K562 (cell line): Measurements from ENCODE around the gene PRCC. TPM values are rescaled to one million over a fixed set of nuclear protein-coding genes. Genes with fewer than 3 reads are reported as not detected.

Source experiments
- ARNT ChIP-seq, 2 experiments: fragments of 450-650 bp; IDR thresholded peaks; 2 replicates each; pipeline ENCODE4 v1.6.1; 2016; ENCODE audit warnings: mild to moderate bottlenecking in 1 of 2
- CEBPB ChIP-seq: fragments of 450-650 bp; IDR thresholded peaks from 2 replicates; pipeline ENCODE4 v1.6.1; 2016; ENCODE audit warnings: missing genetic modification characterization, missing compliant biosample characterization
- EZH2 ChIP-seq: IDR thresholded peaks from 2 replicates; pipeline ENCODE4 v1.6.1; 2012; ENCODE audit warnings: low read depth, mild to moderate bottlenecking, inconsistent platforms, low read length, borderline replicate concordance
- HMGN3 ChIP-seq: IDR thresholded peaks from 2 replicates; pipeline ENCODE4 v1.6.1; 2011; ENCODE audit warnings: borderline replicate concordance, low read depth, mild to moderate bottlenecking, mixed read lengths, low read length; ENCODE audit not compliant: insufficient read length; ENCODE audit errors: extremely low read depth
- HNRNPLL ChIP-seq: fragments of 200-400 bp; formaldehyde crosslinking; IDR thresholded peaks from 2 replicates; pipeline ENCODE4 v1.6.1; 2017; ENCODE audit warnings: low read length, low read depth, mild to moderate bottlenecking; ENCODE audit not compliant: poor library complexity, severe bottlenecking
- KDM5B ChIP-seq: fragments of 200-600 bp; sonication (generic); IDR thresholded peaks from 2 replicates; pipeline ENCODE4 v1.6.1; 2012; ENCODE audit warnings: low read depth, mild to moderate bottlenecking, moderate library complexity, low read length, control low read depth, inconsistent platforms; ENCODE audit not compliant: insufficient replicate concordance
- KLF13 ChIP-seq: fragments of 450-650 bp; IDR thresholded peaks from 2 replicates; pipeline ENCODE4 v1.6.1; 2016; ENCODE audit warnings: missing genetic modification characterization, low read depth, mild to moderate bottlenecking, missing compliant biosample characterization, moderate library complexity, borderline replicate concordance
- MED1 ChIP-seq: sonication (generic); formaldehyde crosslinking; IDR thresholded peaks from 2 replicates; pipeline ENCODE4 v1.8.1; 2023; ENCODE audit warnings: missing genetic modification reagents, borderline replicate concordance
- RBM17 ChIP-seq: fragments of 200-400 bp; formaldehyde crosslinking; IDR thresholded peaks from 2 replicates; pipeline ENCODE4 v1.6.1; 2017; ENCODE audit warnings: low read depth, mild to moderate bottlenecking, low read length, borderline replicate concordance
- SRF ChIP-seq, 2 experiments: fragments of 250-450, 450-650 bp in 1 of 2; sonication (Bioruptor Pico) in 1 of 2; sonication (generic) in 1 of 2; formaldehyde crosslinking; IDR thresholded peaks; 2 replicates each; pipeline versions ENCODE4 v1.5.0 to v1.5.1; 2020 to 2022; ENCODE audit warnings: mild to moderate bottlenecking in 1 of 2, missing genetic modification reagents in 1 of 2
- ZNF274 ChIP-seq: IDR thresholded peaks from 2 replicates; pipeline ENCODE4 v1.6.1; 2011; ENCODE audit warnings: low read depth, mild to moderate bottlenecking, low read length, moderate library complexity, borderline replicate concordance
- ZNF408 ChIP-seq: fragments of 250-450 bp; sonication (Bioruptor Pico); IDR thresholded peaks from 2 replicates; pipeline ENCODE4 v1.4.0; 2020; ENCODE audit warnings: low read depth, mild to moderate bottlenecking, moderate library complexity
- ZNF780A ChIP-seq: fragments of 250-450 bp; sonication (Bioruptor Pico); IDR thresholded peaks from 2 replicates; pipeline ENCODE4 v1.5.0; 2021; ENCODE audit warnings: mild to moderate bottlenecking
- polyA plus RNA-seq, 8 experiments: library from polyadenylated mRNA; depleted of rRNA in 4 of 8; stranded (reverse) in 5 of 8; unstranded in 3 of 8; fragments of >200 nt; fragmentation: Nextera tagmentation in 2 of 8; fragmentation: Illumina TruSeq in 1 of 8; extraction: Ambion mirVana in 2 of 8; extraction: Trizol in 1 of 8; gene quantifications; 2 replicates each; pipeline versions ENCODE4 v1.2.1 to v1.2.3, GENCODE V29; 2011 to 2014; ENCODE audit warnings: inconsistent platforms in 1 of 8, missing spikeins in 1 of 8
- total RNA-seq, 7 experiments: library from RNA; depleted of rRNA in 6 of 7; stranded (reverse); fragments of >200 nt in 6 of 7; fragmentation: Illumina TruSeq in 2 of 7; extraction: Trizol in 2 of 7; gene quantifications; 2 replicates each; pipeline versions ENCODE4 v1.2.1 to v1.2.3, GENCODE V29; 2011 to 2021; ENCODE audit warnings: low replicate concordance in 1 of 7
- TF ChIP-seq, protein P1 (sequence below): fragments of 250-450 bp; sonication (Bioruptor Pico); IDR thresholded peaks from 2 replicates; pipeline ENCODE4 v1.8.0; 2021; ENCODE audit warnings: moderate library complexity, mild to moderate bottlenecking, inconsistent platforms
- TF ChIP-seq, protein P2 (sequence below): fragments of 450-650 bp; IDR thresholded peaks from 2 replicates; pipeline ENCODE4 v1.6.1; 2016; ENCODE audit warnings: low read depth
- TF ChIP-seq, protein P3 (sequence below): fragments of 250-450 bp; sonication (Bioruptor Pico); IDR thresholded peaks from 2 replicates; pipeline ENCODE4 v1.8.0; 2021; ENCODE audit warnings: moderate library complexity, mild to moderate bottlenecking, inconsistent platforms

Gene PRCC
- total and polyA plus RNA-seq, 9 of the 15 experiments (the other 6 are each of a cell fraction or from before 2014, with no cell fraction given): 23.9 to 201 (median 41.1) TPM

DNA sequence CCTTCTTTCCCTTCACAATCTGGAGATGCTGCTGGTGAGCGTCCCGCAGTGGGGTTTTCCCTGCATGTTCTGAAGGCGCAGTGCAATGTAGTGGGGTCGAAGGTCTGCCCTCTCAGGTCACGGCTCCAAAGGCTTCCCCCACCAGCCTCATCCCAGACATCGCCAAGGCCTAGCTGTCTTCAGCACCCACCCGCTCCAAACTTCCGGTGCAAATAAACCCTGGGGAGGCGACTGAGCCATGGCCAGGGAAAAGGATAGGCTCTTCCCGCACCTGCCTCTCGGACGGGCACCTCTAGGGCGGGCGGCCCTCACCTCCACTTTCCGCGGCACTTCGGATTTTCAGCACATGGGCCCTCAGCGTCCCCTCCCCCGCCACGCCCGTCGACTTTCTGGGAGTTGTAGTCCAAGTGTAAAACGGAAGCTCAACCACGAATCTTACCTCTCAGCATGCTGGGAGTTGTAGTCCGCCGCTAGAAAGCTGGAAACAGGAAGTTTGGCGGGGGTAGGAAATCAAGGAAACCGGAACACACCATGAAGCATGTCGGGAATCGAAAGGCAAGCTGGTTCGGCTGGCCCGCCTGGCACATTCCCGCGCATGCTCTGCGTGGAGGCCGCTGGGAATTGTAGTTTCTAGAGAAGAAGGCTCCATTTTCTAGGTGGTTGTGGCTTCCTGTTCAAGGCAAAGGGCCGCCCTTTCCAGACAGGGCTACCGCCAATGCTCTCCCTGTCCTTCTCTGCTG is 26.4 kb upstream of the PRCC start, which contains the start of gene MRPL24 (continued):
- TF ChIP-seq, protein P1, sequence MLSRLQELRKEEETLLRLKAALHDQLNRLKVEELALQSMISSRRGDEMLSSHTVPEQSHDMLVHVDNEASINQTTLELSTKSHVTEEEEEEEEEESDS (CRISPR knock-in tag): no peak
- TF ChIP-seq HMGN3: no peak
- TF ChIP-seq ZNF274: no peak
- no peak for TF ChIP-seq ZNF780A (CRISPR knock-in tag)
- TF ChIP-seq RBM17: no peak
- TF ChIP-seq SRF (CRISPR knock-in tag; IDR thresholded peaks at IDR 0.05): peak; percentile 26 to 73; a peak in 2 of 4 replicates
- TF ChIP-seq EZH2: no peak
- no peak for TF ChIP-seq ZNF408 (CRISPR knock-in tag)
- 0 out of 4 replicates have a peak, but pooled peaks of 1 of the 2 experiments have one; percentile 18 for TF ChIP-seq ARNT (IDR thresholded peaks at IDR 0.05)
- TF ChIP-seq, protein P2, sequence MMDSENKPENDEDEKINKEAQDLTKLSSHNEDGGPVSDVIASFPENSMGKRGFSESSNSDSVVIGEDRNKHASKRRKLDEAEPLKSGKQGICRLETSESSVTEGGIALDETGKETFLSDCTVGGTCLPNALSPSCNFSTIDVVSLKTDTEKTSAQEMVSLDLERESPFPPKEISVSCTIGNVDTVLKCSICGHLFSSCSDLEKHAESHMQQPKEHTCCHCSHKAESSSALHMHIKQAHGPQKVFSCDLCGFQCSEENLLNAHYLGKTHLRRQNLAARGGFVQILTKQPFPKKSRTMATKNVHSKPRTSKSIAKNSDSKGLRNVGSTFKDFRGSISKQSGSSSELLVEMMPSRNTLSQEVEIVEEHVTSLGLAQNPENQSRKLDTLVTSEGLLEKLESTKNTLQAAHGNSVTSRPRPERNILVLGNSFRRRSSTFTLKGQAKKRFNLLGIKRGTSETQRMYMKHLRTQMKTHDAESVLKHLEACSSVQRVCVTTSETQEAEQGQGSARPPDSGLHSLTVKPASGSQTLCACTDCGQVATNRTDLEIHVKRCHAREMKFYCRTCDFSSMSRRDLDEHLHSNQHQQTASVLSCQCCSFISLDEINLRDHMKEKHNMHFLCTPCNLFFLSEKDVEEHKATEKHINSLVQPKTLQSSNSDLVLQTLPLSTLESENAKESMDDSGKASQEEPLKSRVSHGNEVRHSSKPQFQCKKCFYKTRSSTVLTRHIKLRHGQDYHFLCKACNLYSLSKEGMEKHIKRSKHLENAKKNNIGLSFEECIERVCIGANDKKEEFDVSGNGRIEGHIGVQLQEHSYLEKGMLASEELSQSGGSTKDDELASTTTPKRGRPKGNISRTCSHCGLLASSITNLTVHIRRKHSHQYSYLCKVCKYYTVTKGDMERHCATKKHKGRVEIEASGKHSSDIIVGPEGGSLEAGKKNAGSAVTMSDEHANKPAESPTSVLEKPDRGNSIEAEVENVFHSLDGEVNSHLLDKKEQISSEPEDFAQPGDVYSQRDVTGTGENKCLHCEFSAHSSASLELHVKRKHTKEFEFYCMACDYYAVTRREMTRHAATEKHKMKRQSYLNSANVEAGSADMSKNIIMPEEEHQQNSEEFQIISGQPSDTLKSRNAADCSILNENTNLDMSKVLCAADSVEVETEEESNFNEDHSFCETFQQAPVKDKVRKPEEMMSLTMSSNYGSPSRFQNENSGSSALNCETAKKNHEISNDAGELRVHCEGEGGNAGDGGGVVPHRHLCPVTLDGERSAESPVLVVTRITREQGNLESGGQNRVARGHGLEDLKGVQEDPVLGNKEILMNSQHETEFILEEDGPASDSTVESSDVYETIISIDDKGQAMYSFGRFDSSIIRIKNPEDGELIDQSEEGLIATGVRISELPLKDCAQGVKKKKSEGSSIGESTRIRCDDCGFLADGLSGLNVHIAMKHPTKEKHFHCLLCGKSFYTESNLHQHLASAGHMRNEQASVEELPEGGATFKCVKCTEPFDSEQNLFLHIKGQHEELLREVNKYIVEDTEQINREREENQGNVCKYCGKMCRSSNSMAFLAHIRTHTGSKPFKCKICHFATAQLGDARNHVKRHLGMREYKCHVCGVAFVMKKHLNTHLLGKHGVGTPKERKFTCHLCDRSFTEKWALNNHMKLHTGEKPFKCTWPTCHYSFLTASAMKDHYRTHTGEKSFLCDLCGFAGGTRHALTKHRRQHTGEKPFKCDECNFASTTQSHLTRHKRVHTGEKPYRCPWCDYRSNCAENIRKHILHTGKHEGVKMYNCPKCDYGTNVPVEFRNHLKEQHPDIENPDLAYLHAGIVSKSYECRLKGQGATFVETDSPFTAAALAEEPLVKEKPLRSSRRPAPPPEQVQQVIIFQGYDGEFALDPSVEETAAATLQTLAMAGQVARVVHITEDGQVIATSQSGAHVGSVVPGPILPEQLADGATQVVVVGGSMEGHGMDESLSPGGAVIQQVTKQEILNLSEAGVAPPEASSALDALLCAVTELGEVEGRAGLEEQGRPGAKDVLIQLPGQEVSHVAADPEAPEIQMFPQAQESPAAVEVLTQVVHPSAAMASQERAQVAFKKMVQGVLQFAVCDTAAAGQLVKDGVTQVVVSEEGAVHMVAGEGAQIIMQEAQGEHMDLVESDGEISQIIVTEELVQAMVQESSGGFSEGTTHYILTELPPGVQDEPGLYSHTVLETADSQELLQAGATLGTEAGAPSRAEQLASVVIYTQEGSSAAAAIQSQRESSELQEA: 0 out of 2 replicates have a peak, but pooled peaks have one; percentile 53
- TF ChIP-seq CEBPB (tag): no peak
- TF ChIP-seq MED1 (CRISPR knock-in tag): no peak
- TF ChIP-seq KLF13 (tag): peak; percentile 61
- peak; percentile 73 for TF ChIP-seq KDM5B
- TF ChIP-seq, protein P3, sequence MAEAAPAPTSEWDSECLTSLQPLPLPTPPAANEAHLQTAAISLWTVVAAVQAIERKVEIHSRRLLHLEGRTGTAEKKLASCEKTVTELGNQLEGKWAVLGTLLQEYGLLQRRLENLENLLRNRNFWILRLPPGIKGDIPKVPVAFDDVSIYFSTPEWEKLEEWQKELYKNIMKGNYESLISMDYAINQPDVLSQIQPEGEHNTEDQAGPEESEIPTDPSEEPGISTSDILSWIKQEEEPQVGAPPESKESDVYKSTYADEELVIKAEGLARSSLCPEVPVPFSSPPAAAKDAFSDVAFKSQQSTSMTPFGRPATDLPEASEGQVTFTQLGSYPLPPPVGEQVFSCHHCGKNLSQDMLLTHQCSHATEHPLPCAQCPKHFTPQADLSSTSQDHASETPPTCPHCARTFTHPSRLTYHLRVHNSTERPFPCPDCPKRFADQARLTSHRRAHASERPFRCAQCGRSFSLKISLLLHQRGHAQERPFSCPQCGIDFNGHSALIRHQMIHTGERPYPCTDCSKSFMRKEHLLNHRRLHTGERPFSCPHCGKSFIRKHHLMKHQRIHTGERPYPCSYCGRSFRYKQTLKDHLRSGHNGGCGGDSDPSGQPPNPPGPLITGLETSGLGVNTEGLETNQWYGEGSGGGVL (CRISPR knock-in tag): no peak
- no peak for TF ChIP-seq HNRNPLL
